ENCODE data around the gene GDPD3. TPM values are rescaled to one million over a fixed set of nuclear protein-coding genes. Genes with fewer than 3 reads are reported as not detected.

Gene GDPD3
- total RNA-seq, 2 experiments from 2014 or later = 5.2 to 6.4 TPM

DNA sequence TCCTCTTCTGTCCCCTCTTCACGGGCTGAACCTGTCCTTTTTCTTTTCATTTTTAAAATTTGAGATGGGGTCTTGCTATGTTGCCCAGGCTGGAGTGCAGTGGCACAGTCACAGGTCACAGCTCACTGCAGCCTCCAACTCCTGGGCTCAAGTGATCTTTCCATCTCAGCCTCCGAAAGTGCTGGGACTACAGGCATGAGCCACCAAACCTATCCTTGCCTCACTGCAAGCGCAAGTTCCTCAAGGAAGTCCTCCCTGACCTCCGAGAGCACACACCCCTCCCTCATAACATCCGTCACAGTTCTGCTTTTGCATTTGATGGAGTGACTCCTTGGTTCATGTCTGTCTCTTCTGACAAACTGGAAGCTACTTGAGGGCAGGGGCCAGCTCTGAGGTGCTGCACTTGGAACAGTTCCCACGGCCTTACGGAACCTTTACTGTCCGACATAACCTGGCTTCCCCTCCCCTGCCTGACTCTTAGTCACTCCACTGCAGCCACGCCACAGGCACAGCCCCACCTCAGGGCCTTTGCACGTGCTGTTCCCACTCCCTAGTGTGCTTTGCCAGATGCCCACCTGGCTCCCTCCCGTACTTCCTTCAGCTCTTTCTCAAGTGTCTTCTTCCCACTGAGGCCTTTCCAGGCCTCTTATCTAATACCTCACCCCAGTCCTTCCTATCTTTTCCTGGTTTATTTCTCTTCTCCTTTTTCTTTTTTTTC lies 26.0 kb downstream of the GDPD3 start:
- TF ChIP-seq, protein P1, sequence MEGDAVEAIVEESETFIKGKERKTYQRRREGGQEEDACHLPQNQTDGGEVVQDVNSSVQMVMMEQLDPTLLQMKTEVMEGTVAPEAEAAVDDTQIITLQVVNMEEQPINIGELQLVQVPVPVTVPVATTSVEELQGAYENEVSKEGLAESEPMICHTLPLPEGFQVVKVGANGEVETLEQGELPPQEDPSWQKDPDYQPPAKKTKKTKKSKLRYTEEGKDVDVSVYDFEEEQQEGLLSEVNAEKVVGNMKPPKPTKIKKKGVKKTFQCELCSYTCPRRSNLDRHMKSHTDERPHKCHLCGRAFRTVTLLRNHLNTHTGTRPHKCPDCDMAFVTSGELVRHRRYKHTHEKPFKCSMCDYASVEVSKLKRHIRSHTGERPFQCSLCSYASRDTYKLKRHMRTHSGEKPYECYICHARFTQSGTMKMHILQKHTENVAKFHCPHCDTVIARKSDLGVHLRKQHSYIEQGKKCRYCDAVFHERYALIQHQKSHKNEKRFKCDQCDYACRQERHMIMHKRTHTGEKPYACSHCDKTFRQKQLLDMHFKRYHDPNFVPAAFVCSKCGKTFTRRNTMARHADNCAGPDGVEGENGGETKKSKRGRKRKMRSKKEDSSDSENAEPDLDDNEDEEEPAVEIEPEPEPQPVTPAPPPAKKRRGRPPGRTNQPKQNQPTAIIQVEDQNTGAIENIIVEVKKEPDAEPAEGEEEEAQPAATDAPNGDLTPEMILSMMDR (IDR thresholded peaks at IDR 0.05) = no peak
- Histone ChIP-seq H3K9me3 (ENCODE audit: control insufficient read depth in 1 of 2, insufficient read depth in 1 of 2, low read length in 2 of 2) (peaks cover 0 to 3% of the 10 kb centered on the region in 2 experiments), H3K4me3 (ENCODE audit: low read length) (no peak overlapping the region), H3K36me3 (ENCODE audit: insufficient read depth, low read length) (peaks cover 35% of the 10 kb centered on the region), H3K27ac (ENCODE audit: low read depth in 1 of 2, low read length in 2 of 2) (no peak overlapping the region), H3K4me1 (ENCODE audit: insufficient read depth, low read length) (peaks cover 32% of the 10 kb centered on the region), H3K27me3 (ENCODE audit: control insufficient read depth in 1 of 2, insufficient read depth in 2 of 2, low read length in 2 of 2) (no peaks in the 10 kb centered on the region)
- H3K9me3 Mint-ChIP-seq = no peaks in the 10 kb centered on the region
- no peak overlapping the region for H3K4me3 Mint-ChIP-seq
- intact Hi-C loops (cut with DNase I, micrococcal nuclease) = no loop called here
- H3K36me3 Mint-ChIP-seq (ENCODE audit: low read depth) = peaks cover 43% of the 10 kb centered on the region
- H3K4me1 Mint-ChIP-seq (ENCODE audit: low read depth) = peaks cover 30% of the 10 kb centered on the region
- ATAC-seq (ENCODE audit: poor library complexity) (no peak), DNase-seq (peak in 2 of 14 experiments; percentile 51 to 65)
- ChIA-PET POLR2A (interaction anchor here (0.6 kb wide), 1 partner anchor 142 kb away, joined by 3 read pairs; no protein-coding TSS in a partner anchor), CTCF (no interaction called here)
- no peaks in the 10 kb centered on the region for H3K27me3 Mint-ChIP-seq
- peak overlapping the region; percentile 18 for H3K27ac Mint-ChIP-seq

DNA sequence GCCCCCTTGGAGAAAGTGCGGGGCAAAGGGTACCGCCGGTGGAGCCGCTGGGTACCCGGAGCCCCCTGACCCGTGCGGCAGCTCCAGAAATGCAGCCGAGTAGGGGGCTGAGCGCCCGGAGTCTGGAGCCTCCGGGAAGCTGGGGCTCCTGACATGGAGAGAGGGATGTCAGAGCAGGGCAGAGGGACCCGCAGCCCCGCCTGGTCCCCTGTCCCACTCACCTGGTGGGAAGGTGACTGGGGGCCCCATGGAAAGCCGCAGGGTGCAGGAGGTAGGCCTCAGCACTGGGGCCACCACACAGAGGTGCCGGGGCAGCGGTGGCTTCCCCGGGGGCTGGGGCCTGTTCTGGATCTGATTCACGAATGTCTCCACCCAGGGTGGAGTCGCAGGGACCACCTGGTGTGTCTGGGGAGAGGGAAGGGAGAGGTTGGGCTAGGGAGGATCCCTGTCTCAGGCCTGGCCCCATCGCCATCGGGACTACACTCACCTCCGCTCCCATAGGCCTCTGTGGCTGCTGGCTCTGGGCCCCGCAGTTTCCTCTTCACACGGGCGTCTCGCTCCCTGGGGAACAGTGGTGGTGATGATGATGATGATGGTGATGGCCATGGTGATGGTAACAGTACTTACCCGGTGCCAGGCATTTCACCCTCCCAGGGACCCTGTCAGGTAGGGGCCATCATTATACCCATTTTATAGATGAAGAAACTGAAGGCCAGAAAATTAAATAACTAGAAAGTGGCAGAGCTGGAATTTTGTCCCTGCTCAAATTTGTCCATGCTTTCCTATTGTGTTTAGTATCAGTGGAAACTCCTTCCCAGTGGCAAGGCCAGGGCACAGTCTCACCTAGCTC lies 26.8 kb downstream of the GDPD3 start:
- no peak overlapping the region for H3K4me3 Mint-ChIP-seq
- Histone ChIP-seq H3K27me3 (ENCODE audit: control insufficient read depth in 1 of 2, insufficient read depth in 2 of 2, low read length in 2 of 2) (no peaks in the 10 kb centered on the region), H3K4me1 (ENCODE audit: insufficient read depth, low read length) (peaks cover 26% of the 10 kb centered on the region), H3K4me3 (ENCODE audit: low read length) (no peak overlapping the region), H3K9me3 (ENCODE audit: control insufficient read depth in 1 of 2, insufficient read depth in 1 of 2, low read length in 2 of 2) (peaks cover 0 to 3% of the 10 kb centered on the region in 2 experiments), H3K27ac (ENCODE audit: low read depth in 1 of 2, low read length in 2 of 2) (no peak overlapping the region), H3K36me3 (ENCODE audit: insufficient read depth, low read length) (peaks cover 41% of the 10 kb centered on the region)
- intact Hi-C loops (cut with DNase I, micrococcal nuclease) = no loop called here
- DNase-seq = no peak
- H3K36me3 Mint-ChIP-seq (ENCODE audit: low read depth) = peaks cover 44% of the 10 kb centered on the region
- no peaks in the 10 kb centered on the region for H3K27me3 Mint-ChIP-seq
- no peaks in the 10 kb centered on the region for H3K9me3 Mint-ChIP-seq
- ChIA-PET CTCF (no interaction called here), POLR2A (interaction anchor here (0.6 kb wide), 1 partner anchor 141 kb away, joined by 3 read pairs; no protein-coding TSS in a partner anchor)
- H3K4me1 Mint-ChIP-seq (ENCODE audit: low read depth) = peaks cover 22% of the 10 kb centered on the region
- peak overlapping the region; percentile 18 for H3K27ac Mint-ChIP-seq
- TF ChIP-seq, protein P1 (IDR thresholded peaks at IDR 0.05) = no peak
- no peak for ATAC-seq (ENCODE audit: poor library complexity)

DNA sequence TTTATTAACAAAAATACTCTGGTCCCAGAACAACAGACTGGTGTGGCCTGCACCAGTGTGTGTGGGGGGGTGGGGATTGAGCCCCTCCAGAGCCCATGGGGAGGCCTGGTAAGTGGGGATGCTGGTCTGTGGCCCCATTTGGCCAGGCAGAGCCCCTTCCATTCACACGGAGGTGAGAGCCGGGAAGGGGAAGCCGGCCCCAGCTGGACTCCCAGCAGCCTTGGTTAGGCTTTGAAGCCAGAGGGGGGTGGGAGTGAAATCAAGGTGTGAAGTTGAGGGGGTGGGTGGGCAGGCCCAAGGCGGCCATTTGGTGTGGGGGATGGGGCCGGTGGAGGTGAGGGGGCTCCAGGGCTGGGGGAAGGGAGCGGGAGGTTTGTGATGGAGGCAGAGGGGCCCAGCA lies 27.5 kb downstream of the GDPD3 start:
- H3K36me3 Mint-ChIP-seq (ENCODE audit: low read depth) = peaks cover 48% of the 10 kb centered on the region
- ATAC-seq (ENCODE audit: poor library complexity) (no peak), DNase-seq (no peak)
- Histone ChIP-seq H3K4me1 (ENCODE audit: insufficient read depth, low read length) (peaks cover 19% of the 10 kb centered on the region), H3K27ac (ENCODE audit: low read depth in 1 of 2, low read length in 2 of 2) (no peak overlapping the region), H3K9me3 (ENCODE audit: control insufficient read depth in 1 of 2, insufficient read depth in 1 of 2, low read length in 2 of 2) (peaks cover 0 to 3% of the 10 kb centered on the region in 2 experiments), H3K4me3 (ENCODE audit: low read length) (no peak overlapping the region), H3K27me3 (ENCODE audit: control insufficient read depth in 1 of 2, insufficient read depth in 2 of 2, low read length in 2 of 2) (no peaks in the 10 kb centered on the region), H3K36me3 (ENCODE audit: insufficient read depth, low read length) (peaks cover 48% of the 10 kb centered on the region)
- peaks cover 21% of the 10 kb centered on the region for H3K4me1 Mint-ChIP-seq (ENCODE audit: low read depth)
- ChIA-PET CTCF (no interaction called here), POLR2A (no interaction called here)
- no peak overlapping the region for H3K4me3 Mint-ChIP-seq
- no peaks in the 10 kb centered on the region for H3K27me3 Mint-ChIP-seq
- H3K27ac Mint-ChIP-seq = no peak overlapping the region
- TF ChIP-seq, protein P1 (IDR thresholded peaks at IDR 0.05) = no peak
- no peaks in the 10 kb centered on the region for H3K9me3 Mint-ChIP-seq
- intact Hi-C loops (cut with DNase I, micrococcal nuclease) = no loop called here

Data from CD4-positive, alpha-beta T cell (primary cell).